Measurements from ENCODE around the gene MYCBP2.
A peak's percentile ranks its signal among the peaks of the same experiment; 100 is the strongest.

MYCBP2 gene

DNA sequence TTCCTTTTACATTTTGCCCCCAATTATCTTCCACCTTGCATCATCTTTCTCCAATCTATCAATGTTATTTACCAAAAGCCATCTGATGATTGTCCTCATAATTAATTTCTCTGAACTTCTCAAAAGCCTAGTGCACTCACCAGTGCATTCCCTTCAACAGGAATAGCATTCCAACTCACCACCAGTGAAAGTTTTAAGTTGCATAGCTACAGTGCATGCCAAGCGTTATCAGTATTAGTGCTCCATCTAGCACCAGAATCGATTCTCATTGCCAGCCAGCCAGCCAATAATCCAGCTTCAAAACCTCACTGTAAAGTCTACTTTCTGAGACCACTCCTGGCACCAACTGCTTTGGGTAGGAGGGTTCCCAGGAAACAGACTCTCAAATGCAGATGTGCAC is 7.4 kb downstream of the MYCBP2 start:
- ChIA-PET POLR2A (no interaction called here), CTCF (no interaction called here)
- TF ChIP-seq, protein P1, sequence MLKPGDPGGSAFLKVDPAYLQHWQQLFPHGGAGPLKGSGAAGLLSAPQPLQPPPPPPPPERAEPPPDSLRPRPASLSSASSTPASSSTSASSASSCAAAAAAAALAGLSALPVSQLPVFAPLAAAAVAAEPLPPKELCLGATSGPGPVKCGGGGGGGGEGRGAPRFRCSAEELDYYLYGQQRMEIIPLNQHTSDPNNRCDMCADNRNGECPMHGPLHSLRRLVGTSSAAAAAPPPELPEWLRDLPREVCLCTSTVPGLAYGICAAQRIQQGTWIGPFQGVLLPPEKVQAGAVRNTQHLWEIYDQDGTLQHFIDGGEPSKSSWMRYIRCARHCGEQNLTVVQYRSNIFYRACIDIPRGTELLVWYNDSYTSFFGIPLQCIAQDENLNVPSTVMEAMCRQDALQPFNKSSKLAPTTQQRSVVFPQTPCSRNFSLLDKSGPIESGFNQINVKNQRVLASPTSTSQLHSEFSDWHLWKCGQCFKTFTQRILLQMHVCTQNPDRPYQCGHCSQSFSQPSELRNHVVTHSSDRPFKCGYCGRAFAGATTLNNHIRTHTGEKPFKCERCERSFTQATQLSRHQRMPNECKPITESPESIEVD (tag by site-specific recombination; IDR thresholded peaks at IDR 0.05): no peak
- TF ChIP-seq, protein P2, sequence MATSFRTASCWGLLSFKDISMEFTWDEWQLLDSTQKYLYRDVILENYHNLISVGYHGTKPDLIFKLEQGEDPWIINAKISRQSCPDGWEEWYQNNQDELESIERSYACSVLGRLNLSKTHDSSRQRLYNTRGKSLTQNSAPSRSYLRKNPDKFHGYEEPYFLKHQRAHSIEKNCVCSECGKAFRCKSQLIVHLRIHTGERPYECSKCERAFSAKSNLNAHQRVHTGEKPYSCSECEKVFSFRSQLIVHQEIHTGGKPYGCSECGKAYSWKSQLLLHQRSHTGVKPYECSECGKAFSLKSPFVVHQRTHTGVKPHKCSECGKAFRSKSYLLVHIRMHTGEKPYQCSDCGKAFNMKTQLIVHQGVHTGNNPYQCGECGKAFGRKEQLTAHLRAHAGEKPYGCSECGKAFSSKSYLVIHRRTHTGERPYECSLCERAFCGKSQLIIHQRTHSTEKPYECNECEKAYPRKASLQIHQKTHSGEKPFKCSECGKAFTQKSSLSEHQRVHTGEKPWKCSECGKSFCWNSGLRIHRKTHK (tag by site-specific recombination; IDR thresholded peaks at IDR 0.05): no peak
- TF ChIP-seq ZNF404 (tag by site-specific recombination; IDR thresholded peaks at IDR 0.05): no peak
- Histone ChIP-seq H3K27ac (ENCODE audit: extremely low read depth, low read depth, low read length) (no peak overlapping the region), H3K9me3 (ENCODE audit: control insufficient read depth, insufficient read depth, low read depth, low read length) (no peaks in the 10 kb centered on the region), H3K4me3 (ENCODE audit: low read depth, low read length) (no peak overlapping the region), H3K4me1 (ENCODE audit: control insufficient read depth, insufficient read depth, low read length) (no peaks in the 10 kb centered on the region), H3K36me3 (ENCODE audit: control insufficient read depth in 2 of 2, insufficient read depth in 1 of 2, low read length in 2 of 2) (peaks cover 0 to 3% of the 10 kb centered on the region in 2 experiments; a peak in 1 of 3 replicates)

DNA sequence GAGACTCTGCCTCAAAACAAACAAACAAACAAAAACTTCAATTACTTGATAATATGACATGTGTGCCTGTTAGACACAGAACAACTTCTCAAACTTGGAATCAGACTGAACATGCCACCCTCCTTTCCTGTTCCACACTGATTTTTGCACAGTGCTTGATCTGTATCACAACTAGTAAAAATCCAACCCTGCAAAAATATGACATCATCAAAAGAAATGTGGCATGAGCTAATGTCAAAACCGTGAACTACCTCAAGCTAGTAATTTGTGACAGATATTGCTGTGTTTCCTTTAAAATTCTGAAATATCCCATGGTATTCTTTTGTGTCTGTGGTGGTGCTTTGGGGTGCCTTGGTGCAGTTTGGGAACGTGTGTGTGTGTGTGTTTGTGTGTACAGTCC is 8.2 kb downstream of the MYCBP2 start:
- Histone ChIP-seq H3K9me3 (ENCODE audit: control insufficient read depth, insufficient read depth, low read depth, low read length) (no peaks in the 10 kb centered on the region), H3K4me1 (ENCODE audit: control insufficient read depth, insufficient read depth, low read length) (no peaks in the 10 kb centered on the region), H3K4me3 (ENCODE audit: low read depth, low read length) (no peak overlapping the region), H3K36me3 (ENCODE audit: control insufficient read depth in 2 of 2, insufficient read depth in 1 of 2, low read length in 2 of 2) (peaks cover 0 to 3% of the 10 kb centered on the region in 2 experiments; a peak in 1 of 3 replicates), H3K27ac (ENCODE audit: extremely low read depth, low read depth, low read length) (no peak overlapping the region)
- TF ChIP-seq ZNF221 (tag by site-specific recombination; IDR thresholded peaks at IDR 0.05; ENCODE audit: borderline replicate concordance): no peak
- TF ChIP-seq ZNF629 (tag by site-specific recombination; IDR thresholded peaks at IDR 0.05): peak; percentile 62; the same call in 1 of the 2 replicates
- TF ChIP-seq, protein P3, sequence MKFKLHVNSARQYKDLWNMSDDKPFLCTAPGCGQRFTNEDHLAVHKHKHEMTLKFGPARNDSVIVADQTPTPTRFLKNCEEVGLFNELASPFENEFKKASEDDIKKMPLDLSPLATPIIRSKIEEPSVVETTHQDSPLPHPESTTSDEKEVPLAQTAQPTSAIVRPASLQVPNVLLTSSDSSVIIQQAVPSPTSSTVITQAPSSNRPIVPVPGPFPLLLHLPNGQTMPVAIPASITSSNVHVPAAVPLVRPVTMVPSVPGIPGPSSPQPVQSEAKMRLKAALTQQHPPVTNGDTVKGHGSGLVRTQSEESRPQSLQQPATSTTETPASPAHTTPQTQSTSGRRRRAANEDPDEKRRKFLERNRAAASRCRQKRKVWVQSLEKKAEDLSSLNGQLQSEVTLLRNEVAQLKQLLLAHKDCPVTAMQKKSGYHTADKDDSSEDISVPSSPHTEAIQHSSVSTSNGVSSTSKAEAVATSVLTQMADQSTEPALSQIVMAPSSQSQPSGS (tag by site-specific recombination; IDR thresholded peaks at IDR 0.05; ENCODE audit: low read depth): peak; percentile 94
- ChIA-PET POLR2A (no interaction called here), CTCF (interaction anchor here (0.6 kb wide), 1 partner anchor 428 kb away, joined by 3 read pairs; no protein-coding TSS in a partner anchor)

DNA sequence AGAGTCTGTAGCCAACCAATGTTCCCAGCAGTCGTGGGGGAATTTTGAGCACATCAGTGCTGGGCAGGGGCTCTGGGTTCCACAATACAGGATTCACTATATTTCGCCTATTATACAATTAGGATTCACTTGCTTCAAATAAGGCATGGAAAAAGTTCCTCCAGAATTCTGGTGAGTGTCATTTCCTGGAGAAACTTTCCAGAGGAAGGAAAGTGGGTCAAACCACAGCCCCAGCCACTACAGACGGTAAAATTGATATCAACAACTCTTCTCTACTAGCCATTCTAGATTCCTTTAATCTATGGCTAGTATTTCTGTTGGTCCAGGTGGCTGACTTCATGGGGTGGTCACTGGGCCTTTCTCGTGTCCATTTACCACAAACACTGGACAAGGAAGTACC is 10.5 kb downstream of the MYCBP2 start:
- no peak overlapping the region for H3K4me3 ChIP-seq (ENCODE audit: low read depth, low read length)
- no peak overlapping the region for H3K27ac ChIP-seq (ENCODE audit: extremely low read depth, low read depth, low read length)
- TF ChIP-seq ZNF621 (tag by site-specific recombination; IDR thresholded peaks at IDR 0.05): no peak
- no peak for TF ChIP-seq ZXDB (tag by site-specific recombination; IDR thresholded peaks at IDR 0.05)
- no peak for TF ChIP-seq ZBTB8A (tag by site-specific recombination; IDR thresholded peaks at IDR 0.05)
- TF ChIP-seq KLF8 (tag by site-specific recombination; IDR thresholded peaks at IDR 0.05): no peak
- TF ChIP-seq, protein P4, sequence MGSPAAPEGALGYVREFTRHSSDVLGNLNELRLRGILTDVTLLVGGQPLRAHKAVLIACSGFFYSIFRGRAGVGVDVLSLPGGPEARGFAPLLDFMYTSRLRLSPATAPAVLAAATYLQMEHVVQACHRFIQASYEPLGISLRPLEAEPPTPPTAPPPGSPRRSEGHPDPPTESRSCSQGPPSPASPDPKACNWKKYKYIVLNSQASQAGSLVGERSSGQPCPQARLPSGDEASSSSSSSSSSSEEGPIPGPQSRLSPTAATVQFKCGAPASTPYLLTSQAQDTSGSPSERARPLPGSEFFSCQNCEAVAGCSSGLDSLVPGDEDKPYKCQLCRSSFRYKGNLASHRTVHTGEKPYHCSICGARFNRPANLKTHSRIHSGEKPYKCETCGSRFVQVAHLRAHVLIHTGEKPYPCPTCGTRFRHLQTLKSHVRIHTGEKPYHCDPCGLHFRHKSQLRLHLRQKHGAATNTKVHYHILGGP (tag by site-specific recombination; IDR thresholded peaks at IDR 0.05): no peak
- TF ChIP-seq ZNF623 (tag by site-specific recombination; IDR thresholded peaks at IDR 0.05): no peak
- no peak for TF ChIP-seq ZNF223 (tag by site-specific recombination; IDR thresholded peaks at IDR 0.05)
- TF ChIP-seq GLI4 (tag by site-specific recombination; IDR thresholded peaks at IDR 0.05): no peak
- TF ChIP-seq YY2 (tag by site-specific recombination; IDR thresholded peaks at IDR 0.05): no peak
- no peak for TF ChIP-seq ZNF155 (tag by site-specific recombination; IDR thresholded peaks at IDR 0.05)
- no peak for TF ChIP-seq ZNF433 (tag by site-specific recombination; IDR thresholded peaks at IDR 0.05; ENCODE audit: low read depth)
- TF ChIP-seq ZNF501 (tag by site-specific recombination; IDR thresholded peaks at IDR 0.05): no peak
- TF ChIP-seq ZNF610 (tag by site-specific recombination; IDR thresholded peaks at IDR 0.05; ENCODE audit: borderline replicate concordance): no peak
- no peak for TF ChIP-seq ZNF221 (tag by site-specific recombination; IDR thresholded peaks at IDR 0.05; ENCODE audit: borderline replicate concordance)
- no peak for TF ChIP-seq ZNF19 (tag by site-specific recombination; IDR thresholded peaks at IDR 0.05; ENCODE audit: low read depth)
- TF ChIP-seq ZNF747 (tag by site-specific recombination; IDR thresholded peaks at IDR 0.05): no peak
- TF ChIP-seq, protein P5, sequence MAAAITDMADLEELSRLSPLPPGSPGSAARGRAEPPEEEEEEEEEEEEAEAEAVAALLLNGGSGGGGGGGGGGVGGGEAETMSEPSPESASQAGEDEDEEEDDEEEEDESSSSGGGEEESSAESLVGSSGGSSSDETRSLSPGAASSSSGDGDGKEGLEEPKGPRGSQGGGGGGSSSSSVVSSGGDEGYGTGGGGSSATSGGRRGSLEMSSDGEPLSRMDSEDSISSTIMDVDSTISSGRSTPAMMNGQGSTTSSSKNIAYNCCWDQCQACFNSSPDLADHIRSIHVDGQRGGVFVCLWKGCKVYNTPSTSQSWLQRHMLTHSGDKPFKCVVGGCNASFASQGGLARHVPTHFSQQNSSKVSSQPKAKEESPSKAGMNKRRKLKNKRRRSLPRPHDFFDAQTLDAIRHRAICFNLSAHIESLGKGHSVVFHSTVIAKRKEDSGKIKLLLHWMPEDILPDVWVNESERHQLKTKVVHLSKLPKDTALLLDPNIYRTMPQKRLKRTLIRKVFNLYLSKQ (tag by site-specific recombination; IDR thresholded peaks at IDR 0.05; ENCODE audit: borderline replicate concordance): no peak
- TF ChIP-seq ZNF174 (tag by site-specific recombination; IDR thresholded peaks at IDR 0.05): no peak
- POLR2A ChIA-PET: interaction anchor here (1.6 kb wide), 1 partner anchor 10 kb away, joined by 4 read pairs; the partner anchor contains the start of gene MYCBP2
- H3K9me3 ChIP-seq (ENCODE audit: control insufficient read depth, insufficient read depth, low read depth, low read length): no peaks in the 10 kb centered on the region
- CTCF ChIA-PET: interaction anchor here (1.0 to 1.1 kb wide), 2 partner anchors 8 to 9 kb away, joined by 3 to 4 read pairs; no protein-coding TSS in a partner anchor
- H3K4me1 ChIP-seq (ENCODE audit: control insufficient read depth, insufficient read depth, low read length): peaks cover 5% of the 10 kb centered on the region; the same call in 1 of the 2 replicates
- peaks cover 0 to 3% of the 10 kb centered on the region in 2 experiments; a peak in 1 of 3 replicates for H3K36me3 ChIP-seq (ENCODE audit: control insufficient read depth in 2 of 2, insufficient read depth in 1 of 2, low read length in 2 of 2)

Data from HEK293 (cell line).